ENCODE results near the gene FLNC. TPM values are rescaled to one million over a fixed set of nuclear protein-coding genes. Genes with fewer than 3 reads are reported as not detected.

FLNC gene
- total RNA-seq, 1 experiment from 2014 or later, result 0.42 TPM

DNA sequence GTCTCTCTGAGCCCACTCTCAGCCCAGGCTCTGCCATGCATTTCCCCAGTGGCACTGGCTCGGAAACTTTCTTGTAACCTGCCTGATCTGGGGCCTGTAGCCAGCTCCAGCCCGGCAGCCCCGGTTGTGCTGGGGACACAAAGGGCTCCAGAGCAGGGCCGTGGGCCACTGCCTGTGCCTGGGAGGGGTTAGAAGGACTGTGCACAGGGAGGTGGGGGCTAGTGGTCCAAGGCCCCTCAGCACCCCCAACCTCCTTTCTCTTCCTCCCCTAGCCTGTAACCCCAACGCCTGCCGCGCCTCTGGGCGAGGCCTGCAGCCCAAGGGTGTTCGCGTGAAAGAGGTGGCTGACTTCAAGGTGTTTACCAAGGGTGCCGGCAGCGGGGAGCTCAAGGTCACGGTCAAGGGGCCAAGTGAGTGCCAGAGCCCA is 9.6 kb downstream of the FLNC start:
- Mint-ChIP-seq H3K4me3 (ENCODE audit: low read depth, unreplicated experiment) (no peak overlapping the region), H3K36me3 (ENCODE audit: insufficient read depth, unreplicated experiment) (no peaks in the 10 kb centered on the region), H3K9me3 (ENCODE audit: low read depth, unreplicated experiment) (no peaks in the 10 kb centered on the region), H3K4me1 (ENCODE audit: low read depth, unreplicated experiment) (no peaks in the 10 kb centered on the region), H3K27ac (ENCODE audit: unreplicated experiment) (no peak overlapping the region), H3K27me3 (ENCODE audit: unreplicated experiment) (peaks cover 7% of the 10 kb centered on the region)
- BruUV-seq (replicated peaks), result no TSS peak
- intact Hi-C loops (cut with micrococcal nuclease; ENCODE audit: unreplicated experiment), result no loop called here
- no peak for DNase-seq
- TF ChIP-seq CTCF (IDR thresholded peaks at IDR 0.05; ENCODE audit: unreplicated experiment), result no peak
- CTCF ChIA-PET, result no interaction called here

- Mint-ChIP-seq H3K36me3 (ENCODE audit: insufficient read depth, unreplicated experiment) (no peaks in the 10 kb centered on the region), H3K27me3 (ENCODE audit: unreplicated experiment) (no peaks in the 10 kb centered on the region), H3K4me3 (ENCODE audit: low read depth, unreplicated experiment) (no peak overlapping the region), H3K4me1 (ENCODE audit: low read depth, unreplicated experiment) (no peaks in the 10 kb centered on the region), H3K27ac (ENCODE audit: unreplicated experiment) (no peak overlapping the region), H3K9me3 (ENCODE audit: low read depth, unreplicated experiment) (no peaks in the 10 kb centered on the region)
- no peak for DNase-seq
- intact Hi-C loops (cut with micrococcal nuclease; ENCODE audit: unreplicated experiment), result no loop called here
- no TSS peak for BruUV-seq (replicated peaks)
- no peak for TF ChIP-seq CTCF (IDR thresholded peaks at IDR 0.05; ENCODE audit: unreplicated experiment)
- CTCF ChIA-PET, result no interaction called here
These were observed 10.3 kb downstream of the FLNC start for GRCh38 chr7:128840326-128841170.

DNA sequence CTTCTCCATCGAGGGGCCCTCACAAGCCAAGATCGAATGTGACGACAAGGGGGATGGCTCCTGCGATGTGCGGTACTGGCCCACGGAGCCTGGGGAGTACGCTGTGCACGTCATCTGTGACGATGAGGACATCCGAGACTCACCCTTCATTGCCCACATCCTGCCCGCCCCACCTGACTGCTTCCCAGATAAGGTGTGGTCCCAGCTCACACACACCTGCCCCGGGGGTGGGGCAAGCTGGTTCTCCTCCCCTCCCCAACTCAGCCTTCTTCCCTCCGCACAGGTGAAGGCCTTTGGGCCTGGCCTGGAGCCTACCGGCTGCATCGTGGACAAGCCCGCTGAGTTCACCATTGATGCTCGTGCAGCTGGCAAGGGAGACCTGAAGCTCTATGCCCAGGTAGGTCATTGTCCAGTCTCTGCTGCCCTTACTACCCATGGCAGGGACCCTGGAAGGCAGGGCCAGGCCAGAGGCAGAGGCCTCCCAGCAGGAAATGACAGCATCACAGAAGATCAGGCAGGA is 11.0 kb downstream of the FLNC start:
- BruUV-seq (replicated peaks), result no TSS peak
- Mint-ChIP-seq H3K27ac (ENCODE audit: unreplicated experiment) (no peak overlapping the region), H3K36me3 (ENCODE audit: insufficient read depth, unreplicated experiment) (no peaks in the 10 kb centered on the region), H3K4me1 (ENCODE audit: low read depth, unreplicated experiment) (no peaks in the 10 kb centered on the region), H3K9me3 (ENCODE audit: low read depth, unreplicated experiment) (no peaks in the 10 kb centered on the region), H3K27me3 (ENCODE audit: unreplicated experiment) (no peaks in the 10 kb centered on the region), H3K4me3 (ENCODE audit: low read depth, unreplicated experiment) (no peak overlapping the region)
- intact Hi-C loops (cut with micrococcal nuclease; ENCODE audit: unreplicated experiment), result no loop called here
- CTCF ChIA-PET, result no interaction called here
- DNase-seq, result no peak
- TF ChIP-seq CTCF (IDR thresholded peaks at IDR 0.05; ENCODE audit: unreplicated experiment), result no peak

- CTCF ChIA-PET, result no interaction called here
- no peak overlapping the region for H3K4me3 Mint-ChIP-seq (ENCODE audit: low read depth, unreplicated experiment)
- BruUV-seq (replicated peaks), result no TSS peak
- intact Hi-C loops (cut with micrococcal nuclease; ENCODE audit: unreplicated experiment), result no loop called here
- no peaks in the 10 kb centered on the region for H3K9me3 Mint-ChIP-seq (ENCODE audit: low read depth, unreplicated experiment)
- no peak for DNase-seq
- peak; percentile 80 for TF ChIP-seq CTCF (IDR thresholded peaks at IDR 0.05; ENCODE audit: unreplicated experiment)
- H3K27ac Mint-ChIP-seq (ENCODE audit: unreplicated experiment), result no peak overlapping the region
- H3K36me3 Mint-ChIP-seq (ENCODE audit: insufficient read depth, unreplicated experiment), result no peaks in the 10 kb centered on the region
- no peaks in the 10 kb centered on the region for H3K4me1 Mint-ChIP-seq (ENCODE audit: low read depth, unreplicated experiment)
- no peaks in the 10 kb centered on the region for H3K27me3 Mint-ChIP-seq (ENCODE audit: unreplicated experiment)
These were observed 11.9 kb downstream of the FLNC start for GRCh38 chr7:128841921-128842673.
